K562 (cell line): ENCODE data around the gene GPATCH4. TPM values are rescaled to one million over a fixed set of nuclear protein-coding genes. Genes with fewer than 3 reads are reported as not detected.

ENCODE experiments used
- ARID1B ChIP-seq: fragments of 450-650 bp; IDR thresholded peaks from 2 replicates; pipeline ENCODE4 v1.6.1; 2016; ENCODE audit warnings: antibody characterized with exemption, mild to moderate bottlenecking, inconsistent platforms
- CXXC5 ChIP-seq: fragments of 250-450 bp; sonication (Bioruptor Pico); IDR thresholded peaks from 2 replicates; pipeline ENCODE4 v1.8.0; 2022; ENCODE audit warnings: inconsistent platforms, mild to moderate bottlenecking, moderate library complexity
- ESRRA ChIP-seq: fragments of 450-650 bp; IDR thresholded peaks from 2 replicates; pipeline ENCODE4 v1.6.1; 2014; ENCODE audit warnings: low read depth, mild to moderate bottlenecking, moderate library complexity, borderline replicate concordance
- GTF3C2 ChIP-seq: IDR thresholded peaks from 3 replicates; pipeline ENCODE4 v1.6.1; 2011; ENCODE audit warnings: borderline replicate concordance, mild to moderate bottlenecking, moderate library complexity; ENCODE audit not compliant: insufficient read length; ENCODE audit errors: extremely low read depth
- HDAC6 ChIP-seq: IDR thresholded peaks from 2 replicates; pipeline ENCODE4 v1.6.1; 2012; ENCODE audit warnings: low read depth, mild to moderate bottlenecking, control low read depth, inconsistent platforms, low read length, moderate library complexity
- HDAC8 ChIP-seq: fragments of 450-650 bp; IDR thresholded peaks from 2 replicates; pipeline ENCODE4 v1.6.1; 2016; ENCODE audit warnings: mild to moderate bottlenecking, missing genetic modification characterization, moderate library complexity, missing compliant biosample characterization
- HSF4 ChIP-seq: fragments of 250-450 bp; sonication (Bioruptor Pico); IDR thresholded peaks from 2 replicates; pipeline ENCODE4 v2.1.2; 2022; ENCODE audit warnings: mild to moderate bottlenecking, moderate library complexity, borderline replicate concordance
- JUN ChIP-seq, 2 experiments: sonication (generic) in 1 of 2; formaldehyde crosslinking in 1 of 2; IDR thresholded peaks; 2 replicates each; pipeline versions ENCODE4 v1.6.1 to v1.8.0; 2012 to 2022; ENCODE audit warnings: borderline replicate concordance in 2 of 2, mild to moderate bottlenecking in 2 of 2, improper control_type of control experiment in 1 of 2, low read depth in 1 of 2, low read length in 1 of 2, missing genetic modification reagents in 1 of 2
- MXD1 ChIP-seq: fragments of 250-450 bp; sonication (Bioruptor Pico); IDR thresholded peaks from 2 replicates; pipeline ENCODE4 v1.8.0; 2021; ENCODE audit warnings: borderline replicate concordance, mild to moderate bottlenecking, moderate library complexity; ENCODE audit not compliant: poor library complexity, severe bottlenecking
- PHB ChIP-seq: fragments of 250-450 bp; sonication (Bioruptor Pico); IDR thresholded peaks from 2 replicates; pipeline ENCODE4 v1.5.0; 2021
- ZBTB7A ChIP-seq: IDR thresholded peaks from 2 replicates; pipeline ENCODE4 v1.6.1; 2011; ENCODE audit warnings: low read depth, mild to moderate bottlenecking, low read length, moderate library complexity, borderline replicate concordance; ENCODE audit not compliant: control insufficient read depth
- ZEB2 ChIP-seq: fragments of 450-650 bp; IDR thresholded peaks from 2 replicates; pipeline ENCODE4 v1.6.1; 2016
- ZNF133 ChIP-seq: fragments of 250-450 bp; sonication (Bioruptor Pico); IDR thresholded peaks from 2 replicates; pipeline ENCODE4 v1.4.0; 2020; ENCODE audit warnings: mild to moderate bottlenecking
- ZNF24 ChIP-seq: fragments of 450-650 bp; IDR thresholded peaks from 2 replicates; pipeline ENCODE4 v1.6.1; 2016
- ZNF431 ChIP-seq: sonication (generic); formaldehyde crosslinking; IDR thresholded peaks from 2 replicates; pipeline ENCODE4 v1.8.0; 2022; ENCODE audit warnings: mild to moderate bottlenecking, missing genetic modification reagents
- ZNF695 ChIP-seq: fragments of 450-650 bp; formaldehyde crosslinking; IDR thresholded peaks from 2 replicates; pipeline ENCODE4 v1.4.0; 2020; ENCODE audit warnings: mild to moderate bottlenecking, moderate library complexity
- polyA plus RNA-seq, 8 experiments: library from polyadenylated mRNA; depleted of rRNA in 4 of 8; stranded (reverse) in 5 of 8; unstranded in 3 of 8; fragments of >200 nt; fragmentation: Nextera tagmentation in 2 of 8; fragmentation: Illumina TruSeq in 1 of 8; extraction: Ambion mirVana in 2 of 8; extraction: Trizol in 1 of 8; gene quantifications; 2 replicates each; pipeline versions ENCODE4 v1.2.1 to v1.2.3, GENCODE V29; 2011 to 2014; ENCODE audit warnings: inconsistent platforms in 1 of 8, missing spikeins in 1 of 8
- total RNA-seq, 7 experiments: library from RNA; depleted of rRNA in 6 of 7; stranded (reverse); fragments of >200 nt in 6 of 7; fragmentation: Illumina TruSeq in 2 of 7; extraction: Trizol in 2 of 7; gene quantifications; 2 replicates each; pipeline versions ENCODE4 v1.2.1 to v1.2.3, GENCODE V29; 2011 to 2021; ENCODE audit warnings: low replicate concordance in 1 of 7
- TF ChIP-seq, protein P1 (sequence below), 2 experiments: fragments of 450-650 bp; conservative IDR thresholded peaks; 2 replicates each; pipeline ENCODE4 v1.6.1; 2017; ENCODE audit warnings: mild to moderate bottlenecking in 2 of 2, moderate library complexity in 2 of 2
- TF ChIP-seq, protein P2 (sequence below): sonication (generic); formaldehyde crosslinking; IDR thresholded peaks from 2 replicates; pipeline ENCODE4 v1.8.1; 2022; ENCODE audit warnings: missing genetic modification reagents
- TF ChIP-seq, protein P3 (sequence below): fragments of 250-450 bp; sonication (Bioruptor Pico); IDR thresholded peaks from 2 replicates; pipeline ENCODE4 v1.5.0; 2021
- TF ChIP-seq, protein P4 (sequence below): sonication (generic); formaldehyde crosslinking; IDR thresholded peaks from 2 replicates; pipeline ENCODE4 v1.9.0; 2022; ENCODE audit warnings: mild to moderate bottlenecking, missing genetic modification reagents

Gene GPATCH4
- total and polyA plus RNA-seq, 9 of the 15 experiments (the other 6 are each of a cell fraction or from before 2014, with no cell fraction given), result 43.7 to 105 (median 76.5) TPM

DNA sequence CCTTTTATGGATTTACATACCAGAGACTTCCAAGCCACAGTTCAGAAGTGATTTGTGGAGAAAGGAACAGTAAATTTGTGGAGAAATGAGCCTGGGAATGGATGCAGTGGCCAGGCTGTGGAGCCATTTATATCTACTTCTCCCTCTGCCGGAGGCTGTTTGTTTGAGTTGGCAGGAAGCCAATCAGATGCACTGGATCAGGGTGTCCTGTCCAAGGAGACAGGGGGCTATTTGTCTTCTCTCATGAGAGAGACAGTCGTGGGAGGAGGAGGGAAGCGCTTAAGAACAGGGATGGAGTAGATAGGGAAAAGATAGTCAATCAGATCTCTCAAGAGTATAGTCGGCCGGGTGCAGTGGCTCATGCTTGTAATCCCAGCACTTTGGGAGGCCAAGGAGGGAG, 15.2 kb upstream of the GPATCH4 start (continued):
- TF ChIP-seq, protein P1, sequence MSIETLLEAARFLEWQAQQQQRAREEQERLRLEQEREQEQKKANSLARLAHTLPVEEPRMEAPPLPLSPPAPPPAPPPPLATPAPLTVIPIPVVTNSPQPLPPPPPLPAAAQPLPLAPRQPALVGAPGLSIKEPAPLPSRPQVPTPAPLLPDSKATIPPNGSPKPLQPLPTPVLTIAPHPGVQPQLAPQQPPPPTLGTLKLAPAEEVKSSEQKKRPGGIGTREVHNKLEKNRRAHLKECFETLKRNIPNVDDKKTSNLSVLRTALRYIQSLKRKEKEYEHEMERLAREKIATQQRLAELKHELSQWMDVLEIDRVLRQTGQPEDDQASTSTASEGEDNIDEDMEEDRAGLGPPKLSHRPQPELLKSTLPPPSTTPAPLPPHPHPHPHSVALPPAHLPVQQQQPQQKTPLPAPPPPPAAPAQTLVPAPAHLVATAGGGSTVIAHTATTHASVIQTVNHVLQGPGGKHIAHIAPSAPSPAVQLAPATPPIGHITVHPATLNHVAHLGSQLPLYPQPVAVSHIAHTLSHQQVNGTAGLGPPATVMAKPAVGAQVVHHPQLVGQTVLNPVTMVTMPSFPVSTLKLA (conservative IDR thresholded peaks at IDR 0.05), result peak in 1 of 2 experiments; percentile 28; a peak in 1 of 4 replicates
- no peak for TF ChIP-seq HDAC8 (tag)
- TF ChIP-seq ZNF431 (CRISPR knock-in tag), result no peak
- no peak for TF ChIP-seq PHB (CRISPR knock-in tag)
- TF ChIP-seq, protein P2, sequence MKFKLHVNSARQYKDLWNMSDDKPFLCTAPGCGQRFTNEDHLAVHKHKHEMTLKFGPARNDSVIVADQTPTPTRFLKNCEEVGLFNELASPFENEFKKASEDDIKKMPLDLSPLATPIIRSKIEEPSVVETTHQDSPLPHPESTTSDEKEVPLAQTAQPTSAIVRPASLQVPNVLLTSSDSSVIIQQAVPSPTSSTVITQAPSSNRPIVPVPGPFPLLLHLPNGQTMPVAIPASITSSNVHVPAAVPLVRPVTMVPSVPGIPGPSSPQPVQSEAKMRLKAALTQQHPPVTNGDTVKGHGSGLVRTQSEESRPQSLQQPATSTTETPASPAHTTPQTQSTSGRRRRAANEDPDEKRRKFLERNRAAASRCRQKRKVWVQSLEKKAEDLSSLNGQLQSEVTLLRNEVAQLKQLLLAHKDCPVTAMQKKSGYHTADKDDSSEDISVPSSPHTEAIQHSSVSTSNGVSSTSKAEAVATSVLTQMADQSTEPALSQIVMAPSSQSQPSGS (CRISPR knock-in tag), result no peak
- peak; percentile 60 for TF ChIP-seq CXXC5 (CRISPR knock-in tag)
- no peak; the same call in 1 of the 2 replicates for TF ChIP-seq ZNF24
- TF ChIP-seq ZBTB7A, result peak; percentile 55; the same call in 1 of the 2 replicates
- TF ChIP-seq ZNF695, result no peak
- TF ChIP-seq ESRRA, result peak; percentile 87
- TF ChIP-seq, protein P3, sequence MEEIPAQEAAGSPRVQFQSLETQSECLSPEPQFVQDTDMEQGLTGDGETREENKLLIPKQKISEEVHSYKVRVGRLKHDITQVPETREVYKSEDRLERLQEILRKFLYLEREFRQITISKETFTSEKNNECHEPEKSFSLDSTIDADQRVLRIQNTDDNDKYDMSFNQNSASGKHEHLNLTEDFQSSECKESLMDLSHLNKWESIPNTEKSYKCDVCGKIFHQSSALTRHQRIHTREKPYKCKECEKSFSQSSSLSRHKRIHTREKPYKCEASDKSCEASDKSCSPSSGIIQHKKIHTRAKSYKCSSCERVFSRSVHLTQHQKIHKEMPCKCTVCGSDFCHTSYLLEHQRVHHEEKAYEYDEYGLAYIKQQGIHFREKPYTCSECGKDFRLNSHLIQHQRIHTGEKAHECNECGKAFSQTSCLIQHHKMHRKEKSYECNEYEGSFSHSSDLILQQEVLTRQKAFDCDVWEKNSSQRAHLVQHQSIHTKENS, result no peak
- peak; percentile 96 for TF ChIP-seq ARID1B
- peak; percentile 89 for TF ChIP-seq ZEB2
- no peak for TF ChIP-seq GTF3C2
- TF ChIP-seq HDAC6, result no peak
- no peak for TF ChIP-seq ZNF133 (CRISPR knock-in tag)
- TF ChIP-seq JUN (IDR thresholded peaks at IDR 0.05; ENCODE audit: borderline replicate concordance, low read depth, low read length), result 0 out of 2 replicates have a peak, but pooled peaks have one; percentile 29
- no peak for TF ChIP-seq JUN (CRISPR knock-in tag; IDR thresholded peaks at IDR 0.05; ENCODE audit: borderline replicate concordance)
- no peak for TF ChIP-seq HSF4 (CRISPR knock-in tag)
- TF ChIP-seq MXD1 (CRISPR knock-in tag), result no peak
- TF ChIP-seq, protein P4, sequence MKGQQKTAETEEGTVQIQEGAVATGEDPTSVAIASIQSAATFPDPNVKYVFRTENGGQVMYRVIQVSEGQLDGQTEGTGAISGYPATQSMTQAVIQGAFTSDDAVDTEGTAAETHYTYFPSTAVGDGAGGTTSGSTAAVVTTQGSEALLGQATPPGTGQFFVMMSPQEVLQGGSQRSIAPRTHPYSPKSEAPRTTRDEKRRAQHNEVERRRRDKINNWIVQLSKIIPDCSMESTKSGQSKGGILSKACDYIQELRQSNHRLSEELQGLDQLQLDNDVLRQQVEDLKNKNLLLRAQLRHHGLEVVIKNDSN, result no peak
